NCI-H526 (cell line): Measurements from ENCODE around the gene NPFFR1.
"Not testable (repeated sequence)": the region's sequence is repeated elsewhere in the genome, so short reads cannot be mapped to it uniquely, and the experiment has no call there.

Experiments used
- DNase-seq, 2 experiments: peaks; one replicate each; lab custom pipeline; 2025; lab: John Stamatoyannopoulos, UW

Gene NPFFR1

DNA sequence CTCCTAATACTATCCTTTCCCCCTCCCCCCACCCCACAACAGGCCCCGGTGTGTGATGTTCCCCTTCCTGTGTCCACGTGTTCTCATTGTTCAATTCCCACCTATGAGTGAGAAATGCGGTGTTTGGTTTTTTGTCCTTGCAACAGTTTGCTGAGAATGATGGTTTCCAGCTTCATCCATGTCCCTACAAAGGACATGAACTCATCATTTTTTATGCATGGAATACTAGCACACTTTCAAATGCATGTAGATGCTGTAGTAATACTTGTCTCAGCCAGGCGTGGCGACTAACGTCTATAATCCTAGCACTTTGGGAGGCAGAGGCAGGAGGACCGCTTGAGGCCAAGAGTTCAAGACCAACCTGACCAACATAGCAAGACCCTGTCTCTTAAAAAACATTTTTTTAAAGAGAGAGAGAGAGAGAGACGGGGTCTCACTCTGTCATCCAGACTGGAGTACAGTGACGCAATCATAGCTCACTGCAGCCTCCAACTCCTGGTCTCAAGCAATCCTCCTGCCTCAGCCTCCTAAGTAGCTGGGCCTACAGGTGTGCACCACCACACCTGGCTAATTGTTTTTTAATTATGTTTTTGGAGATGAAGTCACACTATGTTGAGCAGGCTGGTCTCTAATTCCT lies 60.9 kb downstream of the NPFFR1 start:
- DNase-seq, result not testable (repeated sequence)

DNA sequence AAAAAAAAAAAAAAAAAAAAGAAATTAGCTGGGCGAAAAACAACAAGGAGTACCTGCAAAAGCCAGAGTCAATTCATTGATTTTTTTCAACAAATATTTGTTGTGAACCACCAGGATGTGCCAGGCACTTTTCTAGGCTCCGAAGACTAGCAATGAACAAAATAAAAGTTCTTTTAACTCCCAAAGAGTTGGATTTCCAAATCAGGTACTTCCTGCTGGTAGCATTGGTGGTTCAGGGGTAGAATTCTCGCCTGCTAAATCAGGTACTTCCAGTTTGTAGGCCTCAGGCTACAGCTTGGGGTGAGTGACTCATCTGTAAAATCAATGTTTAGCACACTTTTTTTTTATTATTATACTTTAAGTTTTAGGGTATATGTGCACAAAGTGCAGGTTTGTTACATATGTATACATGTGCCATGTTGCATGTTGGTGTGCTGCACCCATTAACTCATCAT lies 61.4 kb downstream of the NPFFR1 start:
- no peak for DNase-seq

DNA sequence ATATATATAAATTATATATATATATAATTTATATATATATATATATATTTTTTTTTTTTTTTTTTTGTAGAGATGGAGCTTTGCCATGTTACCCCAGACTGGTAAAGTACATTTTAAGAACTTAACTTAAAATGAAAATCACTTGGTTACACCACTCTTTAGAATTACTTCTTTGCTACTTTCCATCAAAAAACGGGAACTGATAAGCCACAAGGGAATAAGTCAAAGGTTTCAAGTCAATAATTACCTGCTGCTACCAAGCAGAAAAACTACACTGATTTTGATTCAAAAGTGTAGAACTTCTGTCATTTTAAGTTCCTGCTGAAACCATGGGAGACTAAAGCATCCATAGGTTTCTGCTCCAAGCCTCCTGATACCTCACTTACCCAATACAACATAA lies 62.8 kb downstream of the NPFFR1 start:
- DNase-seq, result no peak

DNA sequence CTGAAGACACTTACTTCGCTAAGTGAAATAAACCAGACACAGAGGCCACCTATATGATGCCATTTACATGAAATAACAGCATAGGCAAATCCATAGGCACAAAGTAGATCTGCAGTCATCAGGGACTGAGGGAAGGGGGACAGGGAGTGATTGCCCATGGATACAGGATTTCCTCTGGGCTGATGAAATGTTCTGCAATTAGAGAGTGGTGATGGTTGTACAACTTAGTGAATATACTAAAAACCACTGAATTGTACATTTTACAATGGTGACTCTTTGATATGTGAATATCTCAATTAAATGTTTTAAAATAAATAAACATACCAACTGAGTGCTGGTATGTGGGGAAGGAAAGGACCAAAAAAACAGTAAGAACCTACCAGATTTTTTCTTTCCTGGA lies 70.9 kb downstream of the NPFFR1 start:
- no peak for DNase-seq

DNA sequence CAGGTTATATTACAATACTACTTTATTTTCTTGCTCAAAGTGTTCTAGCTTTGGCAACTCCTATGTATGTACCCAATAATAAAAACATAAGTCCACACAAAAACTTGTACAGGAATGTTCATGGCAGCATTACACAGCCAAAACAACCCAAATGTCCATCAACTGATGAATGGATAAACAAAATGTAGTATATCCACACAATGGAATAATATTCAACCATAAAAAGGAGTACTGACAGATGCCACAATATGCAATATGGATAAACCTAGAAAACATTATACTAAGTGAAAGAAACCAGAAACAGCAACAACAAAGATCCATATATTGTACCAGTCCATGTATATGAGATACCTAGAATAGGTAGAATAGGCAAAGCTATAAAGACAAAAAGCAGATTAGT lies 71.5 kb downstream of the NPFFR1 start:
- no peak for DNase-seq

DNA sequence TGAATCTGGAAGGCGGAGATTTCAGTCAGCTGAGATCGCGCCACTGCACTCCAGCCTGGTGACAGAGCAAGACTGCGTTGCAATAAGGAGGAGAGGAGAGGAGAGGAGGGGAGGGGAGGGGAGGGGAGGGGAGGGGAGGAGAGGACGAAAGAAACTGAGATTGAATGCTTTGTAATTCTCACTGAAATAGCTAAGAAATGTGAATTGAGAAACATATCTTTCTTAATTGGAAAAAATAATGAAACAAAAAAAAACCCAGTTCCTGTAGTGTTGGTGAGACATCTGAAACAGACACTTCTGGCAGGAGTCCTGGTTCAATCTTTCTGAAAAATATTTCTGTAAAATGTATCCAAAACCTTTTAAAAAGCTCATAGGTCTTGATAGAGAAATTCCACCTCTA lies 77.0 kb downstream of the NPFFR1 start:
- DNase-seq, result no peak

DNA sequence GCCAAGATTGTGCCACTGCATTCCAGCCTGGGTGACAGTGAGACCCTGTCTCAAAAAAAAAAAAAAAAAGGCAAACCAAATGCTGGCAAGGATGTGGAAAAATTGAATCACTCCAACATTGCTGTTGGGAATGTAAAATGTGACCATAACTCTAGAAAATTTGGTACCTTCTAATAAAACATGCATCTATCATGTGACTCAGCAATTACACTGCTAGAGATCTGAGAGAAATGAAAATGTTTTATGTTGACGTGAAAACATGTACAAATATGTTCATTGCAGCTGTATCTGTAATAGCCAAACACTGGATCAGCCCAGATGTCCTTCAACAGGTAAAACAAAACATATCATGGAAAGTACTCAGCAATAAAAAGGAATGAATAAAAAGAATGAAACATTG lies 82.7 kb downstream of the NPFFR1 start:
- DNase-seq, result no peak

DNA sequence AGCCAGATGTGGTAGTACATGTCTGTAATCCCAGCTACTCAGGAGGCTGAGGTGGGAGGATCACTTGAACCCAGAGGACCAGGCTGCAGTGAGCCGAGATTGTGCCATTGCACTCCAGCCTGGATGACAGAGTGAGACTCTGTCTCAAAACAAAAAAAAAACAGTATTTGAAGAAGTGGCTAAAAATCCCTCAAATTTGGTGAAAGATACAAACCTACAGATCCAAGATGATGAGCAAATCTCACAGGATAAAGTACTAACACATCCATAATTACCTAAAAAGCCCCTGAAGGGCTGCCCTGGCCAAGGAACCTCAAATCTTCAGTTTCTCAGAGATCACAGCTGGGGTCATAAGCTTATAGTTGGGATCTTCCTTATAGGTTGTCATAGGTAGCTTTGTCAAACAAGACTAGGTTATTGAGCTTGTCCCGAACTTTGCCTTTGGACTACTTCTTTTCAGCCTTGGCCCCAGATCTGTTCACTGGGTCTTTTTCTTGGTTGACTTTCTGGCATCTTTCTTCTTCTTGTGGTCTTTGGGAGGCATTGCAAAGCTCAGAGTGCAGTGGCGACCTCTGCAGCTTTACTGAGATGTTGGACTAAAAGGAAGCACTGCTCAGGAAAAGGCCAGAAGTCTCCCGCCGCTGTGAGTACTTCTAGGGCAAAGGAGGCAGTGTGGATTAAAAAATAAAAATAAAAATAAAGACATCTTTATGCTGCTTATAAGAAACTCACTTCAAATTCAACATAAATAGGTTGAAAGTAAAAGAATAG lies 84.9 kb downstream of the NPFFR1 start:
- no peak for DNase-seq
